Esophagus squamous epithelium (tissue), 5 donors: ENCODE results near the gene TASL. TPM values are rescaled to one million over a fixed set of nuclear protein-coding genes. Genes with fewer than 3 reads are reported as not detected.

ENCODE experiments used
- DNase-seq: peaks from one replicate; lab custom pipeline; 2025; lab: John Stamatoyannopoulos, UW
- H3K27ac ChIP-seq, 4 donors: fragments of 200-600 bp; sonication (generic); one replicate each; pipeline ENCODE4 v1.5.1; 2016 to 2019; ENCODE audit warnings: mild to moderate bottlenecking in 1 of 4
- H3K27me3 ChIP-seq, 4 donors: fragments of 200-600 bp; sonication (generic); 1 replicate in 3 of 4; 2 replicates in 1 of 4; pipeline versions ENCODE4 v1.5.1 to v1.6.0; 2017 to 2021; ENCODE audit warnings: antibody characterized with exemption in 1 of 4
- H3K36me3 ChIP-seq, 3 donors: fragments of 200-600 bp; sonication (generic); one replicate each; pipeline ENCODE4 v1.5.1; 2016 to 2019
- H3K4me1 ChIP-seq, 3 donors: fragments of 200-600 bp; sonication (generic); one replicate each; pipeline ENCODE4 v1.5.1; 2017 to 2019
- H3K4me3 ChIP-seq, 4 donors: fragments of 200-600 bp; sonication (generic); 1 replicate in 3 of 4; 2 replicates in 1 of 4; pipeline ENCODE4 v1.5.1; 2016 to 2019; ENCODE audit warnings: mild to moderate bottlenecking in 2 of 4, moderate library complexity in 1 of 4
- H3K9me3 ChIP-seq, 3 donors: fragments of 200-600 bp; sonication (generic); one replicate each; pipeline ENCODE4 v1.5.1; 2016 to 2019
- POLR2A ChIP-seq, 4 donors: fragments of 450-650 bp; IDR thresholded peaks; one replicate each; pipeline ENCODE4 v1.6.1; 2017; ENCODE audit warnings: antibody characterized with exemption in 4 of 4, mild to moderate bottlenecking in 4 of 4, moderate library complexity in 3 of 4
- WGBS, 2 donors: methylation state at CpG; one replicate each; pipeline ENCODE4 v1.1.5; 2018; 5-methylcytosine and 5-hydroxymethylcytosine counted together
- intact Hi-C: fragments of 100-400 bp; cut with DNase I; formaldehyde crosslinking; loops from one replicate; pipeline ENCODE4 v1.15.0; 2022
- total RNA-seq, 4 donors: library from RNA; depleted of rRNA; stranded (reverse); fragments of >200 nt; gene quantifications; one replicate each; pipeline ENCODE4 v1.1.0, GENCODE V29; 2016
- TF ChIP-seq, protein P1 (sequence below), 6 experiments: fragments of 450-650 bp in 4 of 6; fragments of 200-600 bp in 2 of 6; sonication (generic) in 2 of 6; IDR thresholded peaks; one replicate each; pipeline ENCODE4 v1.5.1; 2016 to 2019; ENCODE audit warnings: antibody characterized with exemption in 6 of 6, mild to moderate bottlenecking in 4 of 6, moderate library complexity in 4 of 6
- donor health status: DM: yes; HTN: yes; CAD: no.

Gene TASL
- total RNA-seq, 4 donors from 2014 or later, result 0.31 to 1.6 (median 0.57) TPM; not detected in 1

DNA sequence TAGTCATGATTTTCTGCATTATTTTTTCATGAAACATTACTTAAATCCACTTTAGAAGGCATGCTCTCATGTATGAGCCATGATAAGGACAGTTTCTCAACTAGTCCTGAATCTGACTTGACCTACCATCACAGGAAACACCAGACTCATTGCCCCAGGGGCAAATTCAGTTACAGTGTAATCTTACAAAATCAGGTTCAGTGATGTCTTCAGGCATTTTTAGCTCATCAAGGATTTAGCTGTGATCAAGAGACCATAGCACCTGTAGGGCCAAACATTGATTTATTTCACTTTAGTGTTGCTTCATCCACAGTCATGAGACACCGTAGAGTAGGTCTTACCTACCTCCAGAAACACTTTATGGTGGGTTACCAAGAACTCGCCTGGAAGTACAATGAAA is 3.1 kb upstream of the TASL start:
- no peak for TF ChIP-seq POLR2A (IDR thresholded peaks at IDR 0.05)
- TF ChIP-seq, protein P1, sequence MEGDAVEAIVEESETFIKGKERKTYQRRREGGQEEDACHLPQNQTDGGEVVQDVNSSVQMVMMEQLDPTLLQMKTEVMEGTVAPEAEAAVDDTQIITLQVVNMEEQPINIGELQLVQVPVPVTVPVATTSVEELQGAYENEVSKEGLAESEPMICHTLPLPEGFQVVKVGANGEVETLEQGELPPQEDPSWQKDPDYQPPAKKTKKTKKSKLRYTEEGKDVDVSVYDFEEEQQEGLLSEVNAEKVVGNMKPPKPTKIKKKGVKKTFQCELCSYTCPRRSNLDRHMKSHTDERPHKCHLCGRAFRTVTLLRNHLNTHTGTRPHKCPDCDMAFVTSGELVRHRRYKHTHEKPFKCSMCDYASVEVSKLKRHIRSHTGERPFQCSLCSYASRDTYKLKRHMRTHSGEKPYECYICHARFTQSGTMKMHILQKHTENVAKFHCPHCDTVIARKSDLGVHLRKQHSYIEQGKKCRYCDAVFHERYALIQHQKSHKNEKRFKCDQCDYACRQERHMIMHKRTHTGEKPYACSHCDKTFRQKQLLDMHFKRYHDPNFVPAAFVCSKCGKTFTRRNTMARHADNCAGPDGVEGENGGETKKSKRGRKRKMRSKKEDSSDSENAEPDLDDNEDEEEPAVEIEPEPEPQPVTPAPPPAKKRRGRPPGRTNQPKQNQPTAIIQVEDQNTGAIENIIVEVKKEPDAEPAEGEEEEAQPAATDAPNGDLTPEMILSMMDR (IDR thresholded peaks at IDR 0.05), result no peak
- WGBS, 2 donors, result 68 to 83% methylated on average over 2 of the region's 2 CpGs
- DNase-seq, result no peak

DNA sequence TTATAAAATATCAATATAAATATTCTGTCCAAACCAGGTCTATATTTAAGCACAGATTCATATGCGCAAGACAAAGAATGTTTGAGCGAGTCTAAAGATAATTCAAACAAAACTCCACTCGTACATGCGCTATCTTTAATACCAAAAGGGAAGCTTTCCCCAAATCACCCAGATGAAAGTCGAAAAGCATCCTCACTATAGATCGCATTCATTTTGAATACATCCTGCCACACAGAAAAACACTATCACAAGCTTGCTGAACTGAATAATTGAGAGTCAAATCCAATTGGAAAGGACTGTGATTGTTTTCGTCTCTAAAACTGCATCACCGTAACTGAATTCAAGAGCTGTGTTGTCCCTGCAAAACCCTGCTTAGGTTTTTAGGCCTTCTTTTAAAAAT is 685 bp downstream of the TASL start:
- Histone ChIP-seq H3K9me3 (no peaks in the 10 kb centered on the region), H3K4me1 (no peaks in the 10 kb centered on the region)
- intact Hi-C loops, result no loop called here

More for the DNA sequence above, 3.1 kb upstream of the TASL start:
- Histone ChIP-seq H3K36me3 (no peaks in the 10 kb centered on the region), H3K9me3 (no peaks in the 10 kb centered on the region), H3K27me3 (no peaks in the 10 kb centered on the region), H3K4me3 (no peak overlapping the region), H3K27ac (no peak overlapping the region), H3K4me1 (no peaks in the 10 kb centered on the region)
- intact Hi-C loops, result no loop called here

DNA sequence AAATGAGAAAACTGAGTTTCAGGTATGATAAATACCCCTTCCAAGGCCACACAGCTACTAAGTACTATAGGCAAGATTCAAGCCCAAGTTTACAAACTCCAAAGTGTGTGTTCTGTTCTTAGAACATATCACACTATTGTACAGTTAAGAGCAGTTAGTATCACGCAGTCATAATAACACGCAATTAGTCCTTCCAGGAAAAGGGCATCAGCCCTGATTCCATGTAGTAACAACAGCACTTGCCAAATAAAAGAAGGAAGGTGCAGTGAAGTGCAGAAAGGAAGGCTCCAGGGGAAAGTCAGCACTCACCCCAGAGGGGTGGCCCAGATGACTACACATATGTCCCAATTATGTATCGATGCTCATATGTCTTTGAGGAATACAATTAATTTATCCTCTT is 4.4 kb downstream of the TASL start:
- no peaks in the 10 kb centered on the region for H3K9me3 ChIP-seq
- WGBS, 2 donors, result 57 to 60% methylated on average over 3 of the region's 3 CpGs
- no peaks in the 10 kb centered on the region for H3K36me3 ChIP-seq
- H3K27me3 ChIP-seq, result no peaks in the 10 kb centered on the region
- no peak overlapping the region for H3K27ac ChIP-seq
- DNase-seq, result no peak
- no peaks in the 10 kb centered on the region for H3K4me1 ChIP-seq
- no peak for TF ChIP-seq POLR2A (IDR thresholded peaks at IDR 0.05)
- TF ChIP-seq, protein P1 (IDR thresholded peaks at IDR 0.05), result no peak
- H3K4me3 ChIP-seq, result no peak overlapping the region
- intact Hi-C loops, result no loop called here

More for the DNA sequence above, 685 bp downstream of the TASL start:
- TF ChIP-seq, protein P1 (IDR thresholded peaks at IDR 0.05), result no peak
- no peak for TF ChIP-seq POLR2A (IDR thresholded peaks at IDR 0.05)
- Histone ChIP-seq H3K27me3 (no peaks in the 10 kb centered on the region), H3K4me3 (peak overlapping the region in 1 of 4 donors; percentile 50), H3K27ac (peak overlapping the region in 2 of 4 donors; percentile 36 to 70), H3K36me3 (no peaks in the 10 kb centered on the region)
- 66 to 86% methylated on average over 8 of the region's 8 CpGs for WGBS, 2 donors
- DNase-seq, result no peak

DNA sequence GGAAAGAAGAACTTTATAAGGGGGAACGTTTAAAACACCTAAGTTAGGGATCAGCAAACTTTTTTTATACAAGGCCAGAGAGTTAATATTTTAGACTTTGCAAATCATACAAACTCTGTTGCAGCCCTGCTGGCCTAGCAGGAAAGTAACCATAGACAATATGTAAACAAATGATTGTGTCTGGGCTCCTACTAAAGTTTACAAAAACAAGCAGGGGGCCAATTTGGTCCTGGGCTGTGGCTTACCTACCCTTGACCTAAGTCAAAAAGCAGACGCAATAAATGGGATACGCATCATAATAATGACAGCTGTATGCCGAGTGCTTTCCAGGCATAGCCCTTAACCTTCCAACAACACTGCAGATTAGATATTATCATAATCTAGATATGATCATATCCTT is 4.9 kb downstream of the TASL start:
- Histone ChIP-seq H3K4me1 (no peaks in the 10 kb centered on the region), H3K4me3 (no peak overlapping the region), H3K36me3 (no peaks in the 10 kb centered on the region), H3K27me3 (no peaks in the 10 kb centered on the region), H3K9me3 (no peaks in the 10 kb centered on the region), H3K27ac (no peak overlapping the region)
- no peak for TF ChIP-seq POLR2A (IDR thresholded peaks at IDR 0.05)
- TF ChIP-seq, protein P1 (IDR thresholded peaks at IDR 0.05), result no peak
- intact Hi-C loops, result no loop called here
- DNase-seq, result no peak
- WGBS, 2 donors, result 62 to 65% methylated on average over 4 of the region's 4 CpGs

- DNase-seq, result no peak
- 76 to 88% methylated on average over 1 of the region's 1 CpG for WGBS, 2 donors
These were observed 5.6 kb downstream of the TASL start for GRCh38 chrX:30572004-30572403.

More at GRCh38 chrX:30572004-30572403, 5.6 kb downstream of the TASL start:
- H3K4me3 ChIP-seq, result no peak overlapping the region
- intact Hi-C loops, result no loop called here
- no peak overlapping the region for H3K27ac ChIP-seq
- no peak for TF ChIP-seq POLR2A (IDR thresholded peaks at IDR 0.05)
- TF ChIP-seq, protein P1 (IDR thresholded peaks at IDR 0.05), result no peak
- no peaks in the 10 kb centered on the region for H3K4me1 ChIP-seq
- H3K27me3 ChIP-seq, result no peaks in the 10 kb centered on the region
- no peaks in the 10 kb centered on the region for H3K36me3 ChIP-seq
- no peaks in the 10 kb centered on the region for H3K9me3 ChIP-seq
